GM12878 (cell line): ENCODE data around the gene ANKIB1. TPM values are rescaled to one million over a fixed set of nuclear protein-coding genes. Genes with fewer than 3 reads are reported as not detected.

Source experiments
- ATAC-seq: fragments of 200-7000 bp; cut with Tn5 transposase; 3 replicates; pipeline ENCODE4 v1.9.1; 2020; ENCODE audit warnings: mild to moderate bottlenecking, moderate library complexity
- BruUV-seq: library from RNA; stranded (reverse); fragments of 400-500 nt; replicated peaks from 2 replicates; lab custom pipeline; 2021; lab: Mats Ljungman, UMichigan
- CTCF ChIA-PET: fragments of 300-600 bp; sonication (Branson Sonifier 250); formaldehyde crosslinking; extraction: SDS; loops from one replicate; lab custom pipeline; 2021; ENCODE audit warnings: inconsistent platforms; lab: Yijun Ruan, JAX
- POLR2A ChIA-PET: fragments of 350-600 bp; formaldehyde crosslinking; extraction: SDS; loops from one replicate; lab custom pipeline; 2021; ENCODE audit warnings: inconsistent platforms; lab: Charles Lee
- RAD21 ChIA-PET: fragments of 300-600 bp; sonication (Branson Sonifier 250); formaldehyde crosslinking; loops from one replicate; lab custom pipeline; 2023; ENCODE audit warnings: antibody characterized with exemption; ENCODE audit not compliant: unreplicated experiment; lab: Charles Lee
- SMC1A ChIA-PET: fragments of 300-600 bp; sonication (Branson Sonifier 250); formaldehyde crosslinking; loops from one replicate; lab custom pipeline; 2023; ENCODE audit not compliant: unreplicated experiment, uncharacterized antibody; lab: Charles Lee
- DNase-seq: peaks from one replicate; pipeline ENCODE4 v3.0.0-alpha.2; 2011; ENCODE audit warnings: low read depth, low spot score
- FAIRE-seq: peaks from 3 replicates; lab custom pipeline; 2011; peaks lifted over from hg19 to GRCh38; lab: Jason Lieb, UNC
- H2AFZ ChIP-seq: 2 replicates; pipeline ENCODE4 v1.6.0; 2011; ENCODE audit warnings: low read depth, low read length, control low read depth; ENCODE audit not compliant: control insufficient read depth
- H3K27ac ChIP-seq: 2 replicates; pipeline ENCODE4 v1.5.1; 2011; ENCODE audit warnings: control low read depth; ENCODE audit not compliant: control insufficient read depth, insufficient read depth
- H3K27me3 ChIP-seq, 2 experiments: replicated peaks in 1 of 2; 2 replicates each; pipeline versions ENCODE4 v1.6.0 to v1.6.1; 2011; ENCODE audit warnings: low read length in 1 of 2; ENCODE audit not compliant: control insufficient read depth in 2 of 2, insufficient read depth in 2 of 2
- H3K36me3 ChIP-seq, 2 experiments: 2 replicates each; pipeline ENCODE4 v1.5.1; 2011; ENCODE audit warnings: low read length in 1 of 2; ENCODE audit not compliant: control insufficient read depth in 2 of 2, insufficient read depth in 2 of 2
- H3K4me1 ChIP-seq: 2 replicates; pipeline ENCODE4 v1.6.1; 2011; ENCODE audit warnings: mild to moderate bottlenecking, low read length, moderate library complexity, mixed read lengths; ENCODE audit not compliant: control insufficient read depth, insufficient read depth
- H3K4me2 ChIP-seq: 2 replicates; pipeline ENCODE4 v1.6.0; 2011; ENCODE audit warnings: control low read depth; ENCODE audit not compliant: control insufficient read depth, insufficient read depth
- H3K4me3 ChIP-seq: fragments of 200-600 bp; sonication (generic); 2 replicates; pipeline ENCODE4 v1.5.1; 2016
- H3K79me2 ChIP-seq: 2 replicates; pipeline ENCODE4 v1.6.0; 2011; ENCODE audit warnings: low read length; ENCODE audit not compliant: control insufficient read depth, insufficient read depth
- H3K9ac ChIP-seq: 2 replicates; pipeline ENCODE4 v1.8.0; 2011; ENCODE audit warnings: low read length, control low read depth, mixed read lengths; ENCODE audit not compliant: control insufficient read depth, insufficient read depth
- H3K9me3 ChIP-seq: replicated peaks from 3 replicates; pipeline ENCODE4 v1.5.1; 2011; ENCODE audit warnings: mild to moderate bottlenecking, low read length; ENCODE audit not compliant: control insufficient read depth, insufficient read depth
- H4K20me1 ChIP-seq: 2 replicates; pipeline ENCODE4 v1.6.0; 2011; ENCODE audit not compliant: control insufficient read depth, insufficient read depth
- DPF2 ChIP-seq: fragments of 450-650 bp; IDR thresholded peaks from 2 replicates; pipeline ENCODE4 v1.6.1; 2017; ENCODE audit warnings: mild to moderate bottlenecking
- ESRRA ChIP-seq: IDR thresholded peaks from 2 replicates; pipeline ENCODE4 v1.6.1; 2012; ENCODE audit warnings: mild to moderate bottlenecking, low read length, improper control_type of control experiment
- EZH2 ChIP-seq: IDR thresholded peaks from 2 replicates; pipeline ENCODE4 v1.6.1; 2012; ENCODE audit warnings: low read depth, mild to moderate bottlenecking, control low read depth, inconsistent platforms, low read length, borderline replicate concordance; ENCODE audit not compliant: control insufficient read depth
- HCFC1 ChIP-seq: fragments of 150-350 bp; IDR thresholded peaks from 2 replicates; pipeline ENCODE4 v1.6.1; 2014; ENCODE audit warnings: low read length
- NR2C2 ChIP-seq: IDR thresholded peaks from 2 replicates; pipeline ENCODE4 v1.6.1; 2011; ENCODE audit warnings: borderline replicate concordance, low read depth; ENCODE audit not compliant: control insufficient read depth, insufficient read length
- SIX5 ChIP-seq: IDR thresholded peaks from 2 replicates; pipeline ENCODE4 v1.6.1; 2011; ENCODE audit warnings: mild to moderate bottlenecking, low read depth, low read length, moderate library complexity; ENCODE audit not compliant: severe bottlenecking
- SRF ChIP-seq, 2 experiments: IDR thresholded peaks; 2 replicates each; pipeline ENCODE4 v1.6.1; 2011; ENCODE audit warnings: low read depth in 2 of 2, low read length in 2 of 2, mild to moderate bottlenecking in 1 of 2, moderate library complexity in 1 of 2
- STAT1 ChIP-seq: fragments of 450-650 bp; conservative IDR thresholded peaks from 2 replicates; pipeline ENCODE4 v1.6.1; 2014; ENCODE audit warnings: antibody characterized with exemption, mild to moderate bottlenecking
- SUPT20H ChIP-seq: IDR thresholded peaks from 2 replicates; pipeline ENCODE4 v1.6.1; 2011; ENCODE audit warnings: low read depth, mild to moderate bottlenecking, low read length, moderate library complexity, borderline replicate concordance; ENCODE audit not compliant: control insufficient read depth
- TCF12 ChIP-seq: IDR thresholded peaks from 2 replicates; pipeline ENCODE4 v1.6.1; 2011; ENCODE audit warnings: low read depth, mild to moderate bottlenecking, low read length
- ZBED1 ChIP-seq: IDR thresholded peaks from 2 replicates; pipeline ENCODE4 v1.6.1; 2016; ENCODE audit warnings: borderline replicate concordance
- WGBS: methylation state at CpG from one replicate; pipeline ENCODE4 v1.1.6; 2016; ENCODE audit warnings: low lambda C conversion rate; ENCODE audit not compliant: insufficient replicate concordance, insufficient coverage; ENCODE audit errors: missing lambda C conversion rate; 5-methylcytosine and 5-hydroxymethylcytosine counted together
- in situ Hi-C: fragments of 300-500 bp; cut with MboI; formaldehyde crosslinking; loops from 9 replicates; pipeline ENCODE4 v1.14.3; 2018; ENCODE audit warnings: mixed read lengths
- intact Hi-C: fragments of 100-400 bp; cut with micrococcal nuclease; formaldehyde crosslinking; loops from one replicate; pipeline ENCODE4 v1.14.2; 2022; ENCODE audit not compliant: unreplicated experiment
- polyA plus RNA-seq, 11 experiments: library from polyadenylated mRNA; depleted of rRNA in 4 of 11; unstranded in 6 of 11; stranded (reverse) in 5 of 11; fragments of >200 nt; fragmentation: Nextera tagmentation in 4 of 11; fragmentation: Illumina TruSeq in 1 of 11; extraction: Ambion mirVana in 4 of 11; extraction: Trizol in 1 of 11; gene quantifications; 1 replicate in 1 of 11; 2 replicates in 10 of 11; pipeline versions ENCODE4 v1.2.1 to v1.2.3, GENCODE V29; 2011 to 2016; ENCODE audit warnings: inconsistent platforms in 2 of 11, missing spikeins in 2 of 11, low read depth in 1 of 11
- total RNA-seq, 4 experiments: library from RNA; depleted of rRNA in 3 of 4; stranded (reverse); fragments of >200 nt in 3 of 4; fragmentation: Illumina TruSeq in 1 of 4; extraction: Trizol in 1 of 4; gene quantifications; 2 replicates each; pipeline versions ENCODE4 v1.2.1 to v1.2.3, GENCODE V29; 2013 to 2021
- TF ChIP-seq, protein P1 (sequence below): fragments of 450-650 bp; IDR thresholded peaks from 2 replicates; pipeline ENCODE4 v1.6.1; 2017; ENCODE audit warnings: mild to moderate bottlenecking, moderate library complexity
- TF ChIP-seq, protein P2 (sequence below): fragments of 450-650 bp; IDR thresholded peaks from 2 replicates; pipeline ENCODE4 v1.6.1; 2017; ENCODE audit warnings: low read depth, mild to moderate bottlenecking, moderate library complexity

ANKIB1 gene
- total and polyA plus RNA-seq, 10 of the 15 experiments (the other 5 are each of a cell fraction or from before 2014, with no cell fraction given) = 9.0 to 54.0 (median 21.9) TPM

DNA sequence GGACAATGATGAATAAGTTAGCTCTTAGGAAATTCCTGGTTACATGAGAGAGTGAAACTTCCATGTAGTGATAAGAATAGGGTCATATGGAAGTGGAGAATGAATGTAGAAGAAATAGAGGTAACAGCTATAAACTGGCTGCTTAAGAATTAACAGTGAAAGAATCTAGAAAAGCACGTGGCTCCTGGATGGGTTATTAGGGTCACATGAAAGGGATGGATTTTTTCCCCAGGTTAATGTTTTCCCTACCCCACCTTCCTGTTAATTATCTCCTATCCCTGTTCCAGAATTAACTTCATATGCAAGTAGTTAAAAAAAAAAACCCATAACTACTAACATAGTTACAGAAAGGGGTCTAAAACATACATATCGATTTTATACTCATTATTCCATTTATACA lies 58.0 kb downstream of the ANKIB1 start:
- Histone ChIP-seq H3K4me1 (no peaks in the 10 kb centered on the region), H3K27ac (no peak overlapping the region), H4K20me1 (no peaks in the 10 kb centered on the region), H3K4me3 (no peak overlapping the region), H3K36me3 (no peaks in the 10 kb centered on the region; a peak in 2 of 4 replicates), H3K79me2 (no peaks in the 10 kb centered on the region), H2AFZ (no peak overlapping the region), H3K9ac (no peak overlapping the region), H3K4me2 (no peak overlapping the region), H3K9me3 (no peaks in the 10 kb centered on the region), H3K27me3 (no peaks in the 10 kb centered on the region)
- in situ Hi-C loops (no loop called here), intact Hi-C loops (no loop called here)
- CTCF ChIA-PET = no interaction called here
- RAD21 ChIA-PET = no interaction called here
- ATAC-seq (no peak), FAIRE-seq (no peak), DNase-seq (no peak)
- TF ChIP-seq SRF (IDR thresholded peaks at IDR 0.05; ENCODE audit: low read depth in 2 of 2, low read length in 2 of 2) = no peak
- TF ChIP-seq, protein P1, sequence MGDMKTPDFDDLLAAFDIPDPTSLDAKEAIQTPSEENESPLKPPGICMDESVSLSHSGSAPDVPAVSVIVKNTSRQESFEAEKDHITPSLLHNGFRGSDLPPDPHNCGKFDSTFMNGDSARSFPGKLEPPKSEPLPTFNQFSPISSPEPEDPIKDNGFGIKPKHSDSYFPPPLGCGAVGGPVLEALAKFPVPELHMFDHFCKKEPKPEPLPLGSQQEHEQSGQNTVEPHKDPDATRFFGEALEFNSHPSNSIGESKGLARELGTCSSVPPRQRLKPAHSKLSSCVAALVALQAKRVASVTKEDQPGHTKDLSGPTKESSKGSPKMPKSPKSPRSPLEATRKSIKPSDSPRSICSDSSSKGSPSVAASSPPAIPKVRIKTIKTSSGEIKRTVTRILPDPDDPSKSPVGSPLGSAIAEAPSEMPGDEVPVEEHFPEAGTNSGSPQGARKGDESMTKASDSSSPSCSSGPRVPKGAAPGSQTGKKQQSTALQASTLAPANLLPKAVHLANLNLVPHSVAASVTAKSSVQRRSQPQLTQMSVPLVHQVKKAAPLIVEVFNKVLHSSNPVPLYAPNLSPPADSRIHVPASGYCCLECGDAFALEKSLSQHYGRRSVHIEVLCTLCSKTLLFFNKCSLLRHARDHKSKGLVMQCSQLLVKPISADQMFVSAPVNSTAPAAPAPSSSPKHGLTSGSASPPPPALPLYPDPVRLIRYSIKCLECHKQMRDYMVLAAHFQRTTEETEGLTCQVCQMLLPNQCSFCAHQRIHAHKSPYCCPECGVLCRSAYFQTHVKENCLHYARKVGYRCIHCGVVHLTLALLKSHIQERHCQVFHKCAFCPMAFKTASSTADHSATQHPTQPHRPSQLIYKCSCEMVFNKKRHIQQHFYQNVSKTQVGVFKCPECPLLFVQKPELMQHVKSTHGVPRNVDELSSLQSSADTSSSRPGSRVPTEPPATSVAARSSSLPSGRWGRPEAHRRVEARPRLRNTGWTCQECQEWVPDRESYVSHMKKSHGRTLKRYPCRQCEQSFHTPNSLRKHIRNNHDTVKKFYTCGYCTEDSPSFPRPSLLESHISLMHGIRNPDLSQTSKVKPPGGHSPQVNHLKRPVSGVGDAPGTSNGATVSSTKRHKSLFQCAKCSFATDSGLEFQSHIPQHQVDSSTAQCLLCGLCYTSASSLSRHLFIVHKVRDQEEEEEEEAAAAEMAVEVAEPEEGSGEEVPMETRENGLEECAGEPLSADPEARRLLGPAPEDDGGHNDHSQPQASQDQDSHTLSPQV = no peak
- TF ChIP-seq HCFC1 = no peak
- no peak for TF ChIP-seq ESRRA
- TF ChIP-seq ZBED1 = no peak
- no peak for TF ChIP-seq DPF2
- no peak for TF ChIP-seq SIX5
- TF ChIP-seq EZH2 = no peak
- TF ChIP-seq TCF12 = no peak
- TF ChIP-seq SUPT20H = no peak
- TF ChIP-seq STAT1 = no peak
- TF ChIP-seq NR2C2 = no peak
- TF ChIP-seq, protein P2, sequence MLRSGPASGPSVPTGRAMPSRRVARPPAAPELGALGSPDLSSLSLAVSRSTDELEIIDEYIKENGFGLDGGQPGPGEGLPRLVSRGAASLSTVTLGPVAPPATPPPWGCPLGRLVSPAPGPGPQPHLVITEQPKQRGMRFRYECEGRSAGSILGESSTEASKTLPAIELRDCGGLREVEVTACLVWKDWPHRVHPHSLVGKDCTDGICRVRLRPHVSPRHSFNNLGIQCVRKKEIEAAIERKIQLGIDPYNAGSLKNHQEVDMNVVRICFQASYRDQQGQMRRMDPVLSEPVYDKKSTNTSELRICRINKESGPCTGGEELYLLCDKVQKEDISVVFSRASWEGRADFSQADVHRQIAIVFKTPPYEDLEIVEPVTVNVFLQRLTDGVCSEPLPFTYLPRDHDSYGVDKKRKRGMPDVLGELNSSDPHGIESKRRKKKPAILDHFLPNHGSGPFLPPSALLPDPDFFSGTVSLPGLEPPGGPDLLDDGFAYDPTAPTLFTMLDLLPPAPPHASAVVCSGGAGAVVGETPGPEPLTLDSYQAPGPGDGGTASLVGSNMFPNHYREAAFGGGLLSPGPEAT = no peak
- SMC1A ChIA-PET = interaction anchor here (0.8 to 2.0 kb wide), 2 partner anchors 9 to 19 kb away, joined by 3 to 6 read pairs; no protein-coding TSS in a partner anchor
- BruUV-seq = no TSS peak
- POLR2A ChIA-PET = no interaction called here
- 71% methylated on average over 2 of the region's 2 CpGs for WGBS
